Measurements from ENCODE around the gene OSBPL3.

Gene OSBPL3

DNA sequence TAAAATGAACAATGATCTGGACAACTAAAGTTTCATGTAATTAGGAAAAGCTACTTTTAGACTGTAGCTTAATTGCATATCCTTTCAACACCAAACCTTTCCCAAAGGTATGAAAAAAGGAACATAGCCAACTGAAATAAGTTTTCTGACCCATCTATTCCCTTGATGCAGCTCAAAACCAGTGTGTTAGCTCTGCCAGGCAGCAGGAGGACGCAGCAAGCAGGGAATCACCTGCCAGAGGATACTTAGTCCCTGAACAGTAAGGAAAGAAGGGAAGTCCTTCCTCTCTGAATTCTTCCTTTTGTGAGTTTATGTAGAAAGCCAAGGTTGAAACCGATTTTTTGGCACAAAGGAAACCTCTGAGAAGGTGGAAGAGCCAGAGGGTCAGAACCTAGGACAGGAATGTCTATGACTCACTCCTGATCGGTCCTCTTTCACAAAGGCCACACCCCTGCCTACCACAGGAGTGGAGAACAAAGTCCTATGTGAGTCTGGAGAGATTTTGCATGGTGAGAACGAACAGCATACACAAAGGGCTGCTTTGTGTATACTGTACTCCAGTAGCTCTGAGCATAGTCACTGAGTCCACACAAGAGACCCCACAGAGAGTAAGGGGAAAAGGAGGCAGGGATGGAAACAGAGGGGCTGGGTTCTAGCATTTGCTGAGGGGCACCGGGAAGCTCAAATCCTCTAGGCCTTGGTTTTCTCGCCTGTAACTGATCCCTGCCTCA is 153.9 kb downstream of the OSBPL3 start:
- TF ChIP-seq, protein P1, sequence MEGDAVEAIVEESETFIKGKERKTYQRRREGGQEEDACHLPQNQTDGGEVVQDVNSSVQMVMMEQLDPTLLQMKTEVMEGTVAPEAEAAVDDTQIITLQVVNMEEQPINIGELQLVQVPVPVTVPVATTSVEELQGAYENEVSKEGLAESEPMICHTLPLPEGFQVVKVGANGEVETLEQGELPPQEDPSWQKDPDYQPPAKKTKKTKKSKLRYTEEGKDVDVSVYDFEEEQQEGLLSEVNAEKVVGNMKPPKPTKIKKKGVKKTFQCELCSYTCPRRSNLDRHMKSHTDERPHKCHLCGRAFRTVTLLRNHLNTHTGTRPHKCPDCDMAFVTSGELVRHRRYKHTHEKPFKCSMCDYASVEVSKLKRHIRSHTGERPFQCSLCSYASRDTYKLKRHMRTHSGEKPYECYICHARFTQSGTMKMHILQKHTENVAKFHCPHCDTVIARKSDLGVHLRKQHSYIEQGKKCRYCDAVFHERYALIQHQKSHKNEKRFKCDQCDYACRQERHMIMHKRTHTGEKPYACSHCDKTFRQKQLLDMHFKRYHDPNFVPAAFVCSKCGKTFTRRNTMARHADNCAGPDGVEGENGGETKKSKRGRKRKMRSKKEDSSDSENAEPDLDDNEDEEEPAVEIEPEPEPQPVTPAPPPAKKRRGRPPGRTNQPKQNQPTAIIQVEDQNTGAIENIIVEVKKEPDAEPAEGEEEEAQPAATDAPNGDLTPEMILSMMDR (IDR thresholded peaks at IDR 0.05; ENCODE audit: low read depth, low read length), result no peak
- TF ChIP-seq MYC (IDR thresholded peaks at IDR 0.05; ENCODE audit: low read depth, low read length) (no peak), POLR2A (IDR thresholded peaks at IDR 0.05; ENCODE audit: extremely low read depth, insufficient read length) (no peak), MAX (IDR thresholded peaks at IDR 0.05; ENCODE audit: low read depth, low read length) (no peak)
- no peak overlapping the region for H3K4me3 ChIP-seq (ENCODE audit: low read depth, low read length)
- no peak for DNase-seq (ENCODE audit: low read depth)

DNA sequence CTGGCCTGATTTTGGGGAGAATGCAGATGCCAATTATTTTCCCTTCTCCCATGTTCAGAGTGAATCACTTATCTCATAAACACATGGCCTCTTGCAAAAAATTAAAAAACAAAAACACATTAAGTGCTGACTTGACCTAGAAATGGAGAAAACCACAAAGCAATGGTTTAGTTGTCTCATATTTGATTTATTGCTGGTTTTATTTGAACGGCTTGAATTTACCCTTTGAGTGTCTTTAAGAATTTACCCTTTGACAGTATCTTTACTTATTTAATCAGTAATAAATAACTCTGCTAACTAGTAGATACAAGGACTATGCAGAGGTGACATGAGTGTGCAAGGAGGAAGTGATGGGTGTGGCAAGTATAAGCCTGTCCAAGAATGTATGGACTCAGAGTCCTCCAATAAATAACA is 154.6 kb downstream of the OSBPL3 start:
- H3K4me3 ChIP-seq (ENCODE audit: low read depth, low read length), result no peak overlapping the region
- no peak for DNase-seq (ENCODE audit: low read depth)
- no peak for TF ChIP-seq POLR2A (IDR thresholded peaks at IDR 0.05; ENCODE audit: extremely low read depth, insufficient read length)
- no peak for TF ChIP-seq MYC (IDR thresholded peaks at IDR 0.05; ENCODE audit: low read depth, low read length)
- TF ChIP-seq MAX (IDR thresholded peaks at IDR 0.05; ENCODE audit: low read depth, low read length), result no peak
- TF ChIP-seq, protein P1 (IDR thresholded peaks at IDR 0.05; ENCODE audit: low read depth, low read length), result no peak

GRCh38 chr7:24824896-24825295 is 155.1 kb downstream of the OSBPL3 start:
- TF ChIP-seq MAX (IDR thresholded peaks at IDR 0.05; ENCODE audit: low read depth, low read length) (no peak), POLR2A (IDR thresholded peaks at IDR 0.05; ENCODE audit: extremely low read depth, insufficient read length) (no peak), MYC (IDR thresholded peaks at IDR 0.05; ENCODE audit: low read depth, low read length) (no peak)
- TF ChIP-seq, protein P1 (IDR thresholded peaks at IDR 0.05; ENCODE audit: low read depth, low read length), result no peak
- no peak for DNase-seq (ENCODE audit: low read depth)
- no peak overlapping the region for H3K4me3 ChIP-seq (ENCODE audit: low read depth, low read length)

- TF ChIP-seq POLR2A (IDR thresholded peaks at IDR 0.05; ENCODE audit: extremely low read depth, insufficient read length), result no peak
- TF ChIP-seq, protein P1 (IDR thresholded peaks at IDR 0.05; ENCODE audit: low read depth, low read length), result no peak
- no peak for TF ChIP-seq MAX (IDR thresholded peaks at IDR 0.05; ENCODE audit: low read depth, low read length)
- no peak for DNase-seq (ENCODE audit: low read depth)
- no peak overlapping the region for H3K4me3 ChIP-seq (ENCODE audit: low read depth, low read length)
Measured at GRCh38 chr7:24824400-24824799, 155.6 kb downstream of the OSBPL3 start.

- TF ChIP-seq, protein P1 (IDR thresholded peaks at IDR 0.05; ENCODE audit: low read depth, low read length), result no peak
- TF ChIP-seq MAX (IDR thresholded peaks at IDR 0.05; ENCODE audit: low read depth, low read length), result no peak
- TF ChIP-seq MYC (IDR thresholded peaks at IDR 0.05; ENCODE audit: low read depth, low read length), result no peak
- no peak for TF ChIP-seq POLR2A (IDR thresholded peaks at IDR 0.05; ENCODE audit: extremely low read depth, insufficient read length)
- no peak overlapping the region for H3K4me3 ChIP-seq (ENCODE audit: low read depth, low read length)
- DNase-seq (ENCODE audit: low read depth), result no peak
Measured at GRCh38 chr7:24821754-24822054, 158.3 kb downstream of the OSBPL3 start.
